ENCODE measurements around the gene PRKD2.

GRCh38 chr19:46756544-46756888 lies 39.6 kb upstream of the PRKD2 start:
- TF ChIP-seq, protein P1, sequence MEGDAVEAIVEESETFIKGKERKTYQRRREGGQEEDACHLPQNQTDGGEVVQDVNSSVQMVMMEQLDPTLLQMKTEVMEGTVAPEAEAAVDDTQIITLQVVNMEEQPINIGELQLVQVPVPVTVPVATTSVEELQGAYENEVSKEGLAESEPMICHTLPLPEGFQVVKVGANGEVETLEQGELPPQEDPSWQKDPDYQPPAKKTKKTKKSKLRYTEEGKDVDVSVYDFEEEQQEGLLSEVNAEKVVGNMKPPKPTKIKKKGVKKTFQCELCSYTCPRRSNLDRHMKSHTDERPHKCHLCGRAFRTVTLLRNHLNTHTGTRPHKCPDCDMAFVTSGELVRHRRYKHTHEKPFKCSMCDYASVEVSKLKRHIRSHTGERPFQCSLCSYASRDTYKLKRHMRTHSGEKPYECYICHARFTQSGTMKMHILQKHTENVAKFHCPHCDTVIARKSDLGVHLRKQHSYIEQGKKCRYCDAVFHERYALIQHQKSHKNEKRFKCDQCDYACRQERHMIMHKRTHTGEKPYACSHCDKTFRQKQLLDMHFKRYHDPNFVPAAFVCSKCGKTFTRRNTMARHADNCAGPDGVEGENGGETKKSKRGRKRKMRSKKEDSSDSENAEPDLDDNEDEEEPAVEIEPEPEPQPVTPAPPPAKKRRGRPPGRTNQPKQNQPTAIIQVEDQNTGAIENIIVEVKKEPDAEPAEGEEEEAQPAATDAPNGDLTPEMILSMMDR (conservative IDR thresholded peaks at IDR 0.05; ENCODE audit: low read depth in 2 of 2), result no peak
- TF ChIP-seq JUNB (IDR thresholded peaks at IDR 0.05; ENCODE audit: unreplicated experiment) (no peak), EZH2phosphoT487 (IDR thresholded peaks at IDR 0.05; ENCODE audit: unreplicated experiment) (no peak), ZNF114 (CRISPR knock-in tag; IDR thresholded peaks at IDR 0.05) (no peak), POLR2AphosphoS5 (IDR thresholded peaks at IDR 0.05; ENCODE audit: low read depth) (0 out of 2 replicates have a peak, but pooled peaks have one; percentile 10), EZH2 (IDR thresholded peaks at IDR 0.05; ENCODE audit: low read depth, unreplicated experiment) (no peak), REST (IDR thresholded peaks at IDR 0.05; ENCODE audit: unreplicated experiment) (no peak), ETS1 (IDR thresholded peaks at IDR 0.05) (no peak), CREB1 (CRISPR knock-in tag; IDR thresholded peaks at IDR 0.05; ENCODE audit: low read depth) (no peak), STAT1 (IDR thresholded peaks at IDR 0.05; ENCODE audit: unreplicated experiment) (no peak)
